PC-9 (cell line): ENCODE results near the gene DENND2A. TPM values are rescaled to one million over a fixed set of nuclear protein-coding genes. Genes with fewer than 3 reads are reported as not detected.

Experiments used
- BruUV-seq: library from RNA; stranded (reverse); fragments of 400-500 nt; replicated peaks from 2 replicates; lab custom pipeline; 2021; lab: Mats Ljungman, UMichigan
- CTCF ChIA-PET: fragments of 300-600 bp; sonication (Branson Sonifier 250); formaldehyde crosslinking; loops from one replicate; lab custom pipeline; 2022; ENCODE audit warnings: antibody characterized with exemption; lab: Charles Lee
- POLR2A ChIA-PET: fragments of 300-600 bp; sonication (Branson Sonifier 250); formaldehyde crosslinking; loops from one replicate; lab custom pipeline; 2022; ENCODE audit warnings: antibody characterized with exemption; ENCODE audit not compliant: unreplicated experiment; lab: Charles Lee
- DNase-seq, 2 experiments: peaks; one replicate each; pipeline versions ENCODE4 v3.0.0 to v3.0.0-alpha.2; 2015 to 2022; ENCODE audit warnings: mixed read lengths in 1 of 2
- H2AFZ ChIP-seq: fragments of 200-600 bp; sonication (generic); 2 replicates; pipeline ENCODE4 v1.8.1; 2017; ENCODE audit warnings: antibody characterized with exemption
- H3F3A ChIP-seq: fragments of 200-600 bp; sonication (generic); 2 replicates; pipeline ENCODE4 v1.8.1; 2017; ENCODE audit warnings: antibody characterized with exemption, mild to moderate bottlenecking, low read depth; ENCODE audit not compliant: insufficient read depth
- H3K27ac ChIP-seq: fragments of 200-600 bp; sonication (generic); 2 replicates; pipeline ENCODE4 v1.6.1; 2016; ENCODE audit warnings: mixed run types
- H3K27me3 ChIP-seq: fragments of 200-600 bp; sonication (generic); 2 replicates; pipeline ENCODE4 v1.6.1; 2016; ENCODE audit warnings: low read depth, mixed run types; ENCODE audit not compliant: insufficient read depth
- H3K36me3 ChIP-seq: fragments of 200-600 bp; sonication (generic); 2 replicates; pipeline ENCODE4 v1.6.1; 2016; ENCODE audit warnings: low read depth, mixed run types
- H3K4me1 ChIP-seq: fragments of 200-600 bp; sonication (generic); replicated peaks from 2 replicates; pipeline ENCODE4 v1.6.1; 2016; ENCODE audit warnings: mixed run types; ENCODE audit not compliant: insufficient read depth
- H3K4me2 ChIP-seq: fragments of 200-600 bp; sonication (generic); 2 replicates; pipeline ENCODE4 v1.6.1; 2017; ENCODE audit warnings: mixed run types
- H3K4me3 ChIP-seq: fragments of 200-600 bp; sonication (generic); 2 replicates; pipeline ENCODE4 v1.6.1; 2016; ENCODE audit warnings: mixed run types
- H3K79me2 ChIP-seq: fragments of 200-600 bp; sonication (generic); 2 replicates; pipeline ENCODE4 v1.6.1; 2017; ENCODE audit warnings: low read depth, mixed run types
- H3K9me2 ChIP-seq: fragments of 200-600 bp; sonication (generic); 2 replicates; pipeline ENCODE4 v1.8.1; 2017; ENCODE audit warnings: mild to moderate bottlenecking; ENCODE audit not compliant: insufficient read depth
- H3K9me3 ChIP-seq: fragments of 200-600 bp; sonication (generic); 2 replicates; pipeline ENCODE4 v1.8.1; 2016; ENCODE audit warnings: low read depth; ENCODE audit not compliant: insufficient read depth
- H4K20me1 ChIP-seq: fragments of 200-600 bp; sonication (generic); 2 replicates; pipeline ENCODE4 v1.8.1; 2017; ENCODE audit not compliant: insufficient read depth
- CTCF ChIP-seq: fragments of 200-600 bp; sonication (generic); conservative IDR thresholded peaks from 2 replicates; pipeline ENCODE4 v1.6.1; 2017; ENCODE audit warnings: mixed run types, antibody characterized with exemption, mild to moderate bottlenecking, moderate library complexity
- EZH2 ChIP-seq: fragments of 200-600 bp; sonication (generic); IDR thresholded peaks from 2 replicates; pipeline ENCODE4 v1.8.0; 2017; ENCODE audit warnings: antibody characterized with exemption, low read depth
- intact Hi-C: fragments of 100-400 bp; cut with micrococcal nuclease; formaldehyde crosslinking; loops from one replicate; pipeline ENCODE4 v1.10.0; 2022; ENCODE audit not compliant: unreplicated experiment
- total RNA-seq: library from RNA; stranded (reverse); gene quantifications from 2 replicates; pipeline ENCODE4 v1.2.3, GENCODE V29; 2021

Gene DENND2A
- total RNA-seq, 1 experiment from 2014 or later: 4.2 TPM

- ChIA-PET POLR2A (interaction anchor here (0.5 kb wide), 1 partner anchor 397 kb away, joined by 3 read pairs; no protein-coding TSS in a partner anchor), CTCF (interaction anchor here (0.6 kb wide), 1 partner anchor 1734 kb away, joined by 13 read pairs; no protein-coding TSS in a partner anchor)
- Histone ChIP-seq H3K4me3 (no peak overlapping the region), H3F3A (no peaks in the 10 kb centered on the region), H3K27ac (no peak overlapping the region), H3K9me3 (no peaks in the 10 kb centered on the region), H3K4me1 (no peaks in the 10 kb centered on the region), H3K36me3 (0 out of 2 replicates have a peak, but pooled peaks cover 4% of the 10 kb centered on the region), H2AFZ (no peak overlapping the region), H3K4me2 (no peak overlapping the region), H3K27me3 (no peaks in the 10 kb centered on the region), H4K20me1 (no peaks in the 10 kb centered on the region), H3K9me2 (no peaks in the 10 kb centered on the region), H3K79me2 (no peaks in the 10 kb centered on the region)
- BruUV-seq: no TSS peak
- DNase-seq: no peak
- TF ChIP-seq CTCF (no peak), EZH2 (no peak)
- intact Hi-C loops: no loop called here
These were observed 46.3 kb upstream of the DENND2A start for GRCh38 chr7:140686921-140687320.

- ChIA-PET CTCF (no interaction called here), POLR2A (interaction anchor here (0.6 kb wide), 1 partner anchor 41 kb away, joined by 7 read pairs; no protein-coding TSS in a partner anchor)
- Histone ChIP-seq H3K27ac (no peak overlapping the region), H3K36me3 (0 out of 2 replicates have a peak, but pooled peaks cover 6% of the 10 kb centered on the region), H4K20me1 (0 out of 2 replicates have a peak, but pooled peaks cover 1% of the 10 kb centered on the region), H2AFZ (no peak overlapping the region), H3K79me2 (no peaks in the 10 kb centered on the region), H3K9me3 (no peaks in the 10 kb centered on the region), H3F3A (no peaks in the 10 kb centered on the region), H3K9me2 (no peaks in the 10 kb centered on the region), H3K4me2 (no peak overlapping the region), H3K27me3 (no peaks in the 10 kb centered on the region), H3K4me3 (no peak overlapping the region), H3K4me1 (no peaks in the 10 kb centered on the region)
- DNase-seq: peak in 1 of 2 experiments; percentile 28
- intact Hi-C loops: no loop called here
- BruUV-seq: no TSS peak
- TF ChIP-seq CTCF (no peak), EZH2 (no peak)
These were observed 44.9 kb upstream of the DENND2A start for GRCh38 chr7:140685407-140686087.

- POLR2A ChIA-PET: no interaction called here
- Histone ChIP-seq H3K27ac (no peak overlapping the region), H3K4me2 (no peak overlapping the region), H4K20me1 (0 out of 2 replicates have a peak, but pooled peaks cover 2% of the 10 kb centered on the region), H3F3A (no peaks in the 10 kb centered on the region), H3K4me3 (no peak overlapping the region), H2AFZ (no peak overlapping the region), H3K4me1 (no peaks in the 10 kb centered on the region), H3K36me3 (0 out of 2 replicates have a peak, but pooled peaks cover 12% of the 10 kb centered on the region), H3K9me2 (no peaks in the 10 kb centered on the region), H3K27me3 (no peaks in the 10 kb centered on the region), H3K9me3 (no peaks in the 10 kb centered on the region), H3K79me2 (no peaks in the 10 kb centered on the region)
- no TSS peak for BruUV-seq
- TF ChIP-seq EZH2: no peak
- no peak for TF ChIP-seq CTCF
- intact Hi-C loops: no loop called here
- CTCF ChIA-PET: no interaction called here
- peak in 1 of 2 experiments; percentile 25 for DNase-seq
These were observed 43.7 kb upstream of the DENND2A start for GRCh38 chr7:140684066-140684950.
